HG03442 (cell line): ENCODE data around the gene PDCD1LG2.

Source experiments
- ATAC-seq: cut with Tn5 transposase; IDR thresholded peaks from one replicate; pipeline ENCODE4 v1.9.1; 2021; ENCODE audit warnings: mild to moderate bottlenecking, moderate library complexity; ENCODE audit not compliant: unreplicated experiment

The PDCD1LG2 gene

DNA sequence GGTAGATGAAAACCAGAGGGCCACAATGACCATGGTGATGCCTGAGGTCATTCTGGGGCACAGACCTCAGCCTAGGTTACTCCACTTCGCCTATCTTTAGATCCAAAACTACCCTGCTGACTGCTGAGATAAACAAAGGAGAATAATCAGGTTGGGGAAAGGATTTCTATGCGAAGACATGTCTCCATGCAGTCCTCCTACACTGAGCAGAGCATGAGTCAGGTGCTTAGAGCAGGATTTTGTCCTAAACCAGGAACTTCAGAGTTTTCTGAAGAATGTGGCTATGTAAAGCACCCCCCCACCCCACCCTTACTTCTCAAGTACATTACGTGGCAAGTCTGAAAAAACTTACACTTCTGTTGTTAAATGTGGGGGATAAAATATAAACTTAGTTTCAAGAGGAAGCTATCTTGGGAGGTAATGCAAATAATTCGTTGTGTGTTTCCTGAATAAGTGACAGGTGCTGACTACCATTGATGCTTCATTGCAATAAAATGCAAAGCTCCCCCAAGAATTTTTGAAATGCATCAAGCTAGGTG lies 19.4 kb downstream of the PDCD1LG2 start:
- ATAC-seq: peak; percentile 48

DNA sequence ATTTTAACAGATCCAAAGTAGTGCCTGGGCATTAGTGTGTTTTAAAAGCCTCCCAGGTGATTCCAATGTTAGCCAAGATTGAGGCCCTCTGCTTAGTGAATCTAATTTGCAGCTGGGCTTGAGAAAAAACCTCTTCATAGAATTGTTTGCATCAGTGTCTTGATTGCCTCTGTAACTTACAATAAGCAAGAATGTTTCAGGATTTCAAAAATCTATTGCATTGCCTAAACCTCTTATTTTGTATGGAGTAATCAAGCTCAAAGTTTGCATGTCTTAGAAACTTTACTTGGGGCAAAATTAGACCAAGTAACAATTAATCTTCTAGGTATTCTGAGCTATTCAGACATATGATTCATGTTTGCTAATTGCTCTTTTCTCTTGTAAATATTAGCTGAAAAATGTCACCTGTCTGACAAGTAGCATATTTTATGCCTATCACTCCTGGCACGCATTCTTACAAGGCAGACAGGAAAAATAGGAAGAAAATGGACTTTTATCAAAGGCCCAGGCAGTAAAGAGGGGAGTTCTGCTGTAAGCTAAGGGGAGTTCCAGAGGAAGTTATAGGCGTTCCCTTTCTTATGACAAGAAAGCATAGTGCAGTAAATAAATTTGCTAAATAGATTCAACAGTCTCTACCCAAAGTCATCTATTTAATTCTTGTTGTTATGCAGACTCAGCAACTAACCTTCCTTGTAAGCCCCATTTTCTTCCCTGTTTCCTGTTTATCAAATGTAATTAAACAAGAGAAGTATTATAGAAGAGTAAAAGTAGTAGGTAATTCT lies 21.0 kb downstream of the PDCD1LG2 start:
- no peak for ATAC-seq

- ATAC-seq: no peak
Observed at GRCh38 chr9:5532306-5532705, 22.0 kb downstream of the PDCD1LG2 start.

DNA sequence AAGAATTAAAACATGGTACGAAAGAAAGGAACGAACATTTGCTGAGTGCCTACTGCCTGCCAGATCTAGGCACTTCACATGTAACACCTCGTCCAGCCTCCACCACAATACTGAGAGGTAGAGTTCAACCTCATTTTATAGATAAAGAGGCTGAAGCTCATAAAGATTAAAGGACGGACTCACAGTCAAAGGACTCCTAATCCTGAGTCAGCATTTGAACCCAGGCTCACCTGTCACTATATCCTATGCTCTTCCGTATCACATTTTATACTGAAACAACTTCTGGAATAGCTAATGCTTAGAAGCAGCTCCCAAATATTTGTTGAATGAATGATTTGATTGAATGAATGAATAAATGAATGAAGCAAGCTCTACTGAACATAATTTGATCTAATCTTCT lies 22.5 kb downstream of the PDCD1LG2 start:
- ATAC-seq: no peak

DNA sequence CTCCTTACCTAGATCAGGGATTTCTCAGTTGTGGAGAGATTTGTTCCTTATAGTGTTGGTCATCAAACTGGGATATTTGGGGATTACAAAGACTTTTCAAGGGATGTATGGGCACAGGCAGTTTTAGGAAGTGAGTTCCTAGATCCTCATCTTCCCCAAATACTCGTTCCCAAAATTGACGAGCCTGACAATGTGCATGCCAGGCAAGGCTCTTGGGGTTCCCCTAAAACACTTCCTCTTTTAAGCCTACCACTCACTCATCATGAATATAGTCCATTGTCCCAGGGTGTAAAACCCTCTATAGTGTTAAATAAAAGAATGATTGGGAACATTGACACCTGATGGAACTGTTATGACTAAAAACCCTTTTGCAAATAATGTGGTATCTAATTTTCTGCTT lies 26.4 kb downstream of the PDCD1LG2 start:
- ATAC-seq: peak; percentile 46

DNA sequence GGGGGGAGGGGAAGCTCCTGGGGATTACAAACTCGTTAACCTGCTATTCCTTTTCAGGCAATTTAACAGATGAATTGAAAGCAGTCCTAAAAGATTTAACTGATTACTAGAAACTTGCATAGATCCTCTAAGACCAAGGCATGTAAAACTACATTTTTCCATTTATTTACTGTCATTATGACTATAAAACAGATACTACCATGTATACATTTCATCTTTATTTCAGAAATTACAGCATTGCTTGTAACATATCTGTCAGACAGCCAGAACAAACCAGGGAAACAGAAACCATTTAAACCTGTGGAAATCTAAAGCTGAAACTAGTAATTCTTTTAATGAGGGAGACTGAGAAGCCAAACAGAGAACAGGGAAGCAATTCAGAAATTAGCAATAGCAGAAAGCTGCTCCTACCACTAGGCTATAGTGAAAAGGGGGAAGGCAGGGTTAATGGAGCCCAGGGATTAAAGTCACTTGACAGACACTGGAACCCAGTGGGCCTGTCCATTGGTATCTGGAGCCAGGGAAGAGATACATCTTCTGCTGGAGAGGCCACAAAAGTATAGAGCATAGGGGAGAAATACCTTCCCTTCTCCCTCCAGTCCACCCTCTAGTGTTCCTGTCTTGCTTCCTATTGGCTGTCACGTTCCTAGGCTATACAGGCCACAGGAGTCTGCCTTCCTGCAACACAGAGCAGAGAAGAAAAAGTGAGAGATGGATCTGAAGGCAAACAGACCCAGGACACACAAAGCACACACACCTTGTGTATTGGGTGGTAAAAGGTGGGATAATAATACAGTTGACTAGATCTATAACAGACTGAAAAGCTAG lies 33.8 kb downstream of the PDCD1LG2 start:
- ATAC-seq: no peak

- no peak for ATAC-seq
Observed at GRCh38 chr9:5549658-5550650, 39.6 kb downstream of the PDCD1LG2 start.

- ATAC-seq: no peak
Observed at GRCh38 chr9:5551368-5552150, 41.2 kb downstream of the PDCD1LG2 start.

DNA sequence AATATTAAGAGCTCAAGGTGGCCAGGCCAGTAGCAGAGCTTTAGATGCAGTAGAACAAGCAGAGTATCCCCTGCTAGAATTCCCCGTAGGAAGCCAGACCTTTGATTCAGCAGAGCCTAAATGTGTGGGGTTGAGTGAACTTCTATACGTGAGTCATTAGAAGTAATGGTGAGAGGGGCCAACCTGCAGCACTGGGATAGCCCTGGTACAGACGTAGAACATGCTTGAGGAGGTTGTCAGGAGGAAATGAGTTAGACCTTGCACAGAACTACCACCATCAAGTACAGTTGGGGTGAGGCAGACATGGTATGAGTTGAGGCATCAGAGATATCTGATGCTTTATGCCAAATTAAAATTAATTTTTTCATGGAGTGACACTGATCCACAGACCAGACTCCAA lies 42.0 kb downstream of the PDCD1LG2 start:
- no peak for ATAC-seq

- ATAC-seq: no peak
Observed at GRCh38 chr9:5553211-5553610, 42.9 kb downstream of the PDCD1LG2 start.

DNA sequence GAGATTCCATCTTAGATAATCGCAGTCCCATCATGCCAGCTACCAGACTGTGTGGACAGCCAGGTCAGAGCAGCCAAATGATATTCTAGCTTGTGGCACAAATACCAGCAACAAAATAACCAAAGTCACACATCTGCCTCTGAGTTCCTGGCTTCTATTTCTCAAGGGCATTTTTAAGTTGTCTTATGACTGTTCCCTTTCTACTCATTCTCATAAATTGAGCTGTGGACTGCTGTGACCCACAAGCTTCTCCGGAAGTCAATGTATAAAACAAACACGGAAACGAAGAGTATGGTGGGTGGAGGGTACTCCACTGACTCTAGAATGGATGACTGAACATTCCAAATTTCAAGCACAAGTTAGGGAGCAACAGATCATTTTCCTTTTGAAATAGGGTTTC lies 43.9 kb downstream of the PDCD1LG2 start:
- peak; percentile 74 for ATAC-seq

DNA sequence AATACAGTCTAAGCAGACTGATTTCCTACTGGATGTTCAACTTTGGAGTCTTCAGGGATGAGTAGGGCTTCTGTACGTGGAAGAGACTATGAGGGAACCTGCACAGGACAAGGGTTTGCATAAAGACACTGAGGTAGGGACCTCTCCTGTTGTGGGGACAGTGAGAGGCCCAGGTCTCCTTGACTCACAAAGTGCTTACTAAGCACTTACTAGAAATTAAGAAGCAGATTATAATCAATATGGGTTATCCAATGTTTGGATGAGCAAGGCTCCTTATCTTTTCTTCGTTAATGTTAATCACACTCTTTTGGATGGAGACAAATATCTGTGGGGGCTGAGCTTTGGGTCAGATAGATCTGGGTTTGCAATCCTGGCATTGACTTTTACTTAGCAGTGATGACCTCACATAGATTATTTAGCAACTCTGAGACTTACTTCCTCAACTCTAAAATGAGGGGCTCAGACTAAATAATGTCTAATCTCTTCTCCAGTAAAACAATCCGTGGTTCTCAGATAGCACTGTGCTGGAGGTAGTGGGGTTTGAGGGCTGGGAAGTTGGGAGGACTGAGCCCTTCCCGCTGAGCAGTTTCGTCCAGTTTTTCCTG lies 45.9 kb downstream of the PDCD1LG2 start:
- no peak for ATAC-seq

DNA sequence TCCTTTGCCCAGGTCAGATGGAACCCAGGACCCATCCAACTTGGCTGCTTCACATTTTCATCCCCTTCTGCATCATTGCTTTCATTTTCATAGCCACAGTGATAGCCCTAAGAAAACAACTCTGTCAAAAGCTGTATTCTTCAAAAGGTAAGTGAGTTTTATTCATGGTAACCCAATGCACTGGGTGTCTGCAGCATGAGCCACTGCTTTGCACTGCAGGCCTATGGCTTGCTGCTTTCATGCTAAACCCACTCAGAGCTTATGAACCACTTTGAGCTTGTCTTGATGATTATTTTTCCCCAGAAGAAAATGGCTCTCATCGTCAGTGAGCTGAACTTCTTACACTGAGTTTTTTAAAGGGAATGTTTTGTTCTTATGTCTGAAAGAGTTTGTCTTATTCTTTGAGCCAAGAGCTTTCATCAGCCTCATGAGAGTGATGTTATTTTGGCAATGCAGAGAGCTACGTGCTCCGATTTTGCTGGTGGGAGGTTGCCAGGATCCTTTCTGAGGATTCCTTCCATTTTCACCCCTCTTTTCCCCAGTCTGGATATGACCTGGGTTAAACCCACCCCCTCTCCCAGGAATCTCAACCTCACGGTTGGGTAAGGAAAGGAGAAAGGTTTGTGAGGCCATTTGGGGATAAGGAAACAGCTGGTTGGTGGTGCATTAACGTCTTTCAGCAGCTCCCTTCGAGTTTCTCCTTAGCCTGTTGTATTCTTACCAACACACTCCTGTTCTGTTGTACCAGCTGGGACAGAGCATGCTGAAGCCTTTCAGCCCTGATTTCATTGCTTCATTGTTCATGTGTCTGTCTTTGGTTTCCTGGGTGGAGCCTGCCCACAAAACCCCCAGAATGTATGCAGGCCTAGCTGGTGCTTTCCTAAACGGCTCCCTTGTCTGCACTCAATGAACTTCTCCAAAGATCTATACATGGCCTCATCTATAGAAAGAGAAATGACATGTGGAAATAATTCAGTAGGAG lies 47.6 kb downstream of the PDCD1LG2 start:
- peak; percentile 46 for ATAC-seq

- no peak for ATAC-seq
Observed at GRCh38 chr9:5559659-5560058, 49.3 kb downstream of the PDCD1LG2 start.

- no peak for ATAC-seq
Observed at GRCh38 chr9:5560443-5561100, 50.2 kb downstream of the PDCD1LG2 start.

- ATAC-seq: no peak
Observed at GRCh38 chr9:5561828-5562488, 51.6 kb downstream of the PDCD1LG2 start.

DNA sequence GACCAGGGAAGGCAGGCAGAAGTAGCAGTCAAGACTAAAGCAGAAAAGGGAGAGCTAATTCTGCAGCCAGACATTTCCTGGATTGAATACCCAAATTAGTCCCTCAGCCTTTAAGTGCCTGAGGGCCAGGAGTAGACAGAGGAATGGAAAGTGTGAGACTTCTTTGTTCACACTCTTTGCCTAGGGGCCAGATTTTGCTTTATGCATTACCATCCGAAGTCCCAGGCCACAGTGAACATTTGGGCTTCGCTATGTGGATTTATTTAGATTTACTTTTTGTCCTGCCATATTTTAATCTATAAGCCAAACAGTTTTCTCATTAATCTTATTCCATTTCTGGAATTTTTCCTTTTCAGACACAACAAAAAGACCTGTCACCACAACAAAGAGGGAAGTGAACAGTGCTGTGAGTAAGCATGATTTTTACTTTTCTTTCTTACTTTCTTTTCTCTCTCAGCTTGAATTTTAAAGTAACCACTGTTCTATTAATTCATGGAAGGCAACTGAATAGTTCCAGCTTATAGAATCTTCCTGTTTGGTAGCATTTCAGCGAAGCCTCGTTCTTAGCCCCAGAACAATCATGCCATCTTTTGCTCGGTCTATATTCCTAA lies 52.6 kb downstream of the PDCD1LG2 start:
- ATAC-seq: no peak
